Spleen (tissue), 7 donors: ENCODE data around the gene C1orf232.

ENCODE experiments used
- POLR2A ChIP-seq, 3 donors: fragments of 450-650 bp; IDR thresholded peaks; one replicate each; pipeline ENCODE4 v1.5.1; 2017; ENCODE audit warnings: antibody characterized with exemption in 3 of 3, mild to moderate bottlenecking in 1 of 3
- TF ChIP-seq, protein P1 (sequence below), 11 experiments: fragments of 200-600 bp in 7 of 11; fragments of 450-650 bp in 4 of 11; sonication (generic) in 4 of 11; IDR thresholded peaks in 8 of 11; conservative IDR thresholded peaks in 3 of 11; 1 replicate in 7 of 11; 2 replicates in 4 of 11; pipeline versions ENCODE4 v1.4.0 to v1.8.0; 2016 to 2021; ENCODE audit warnings: antibody characterized with exemption in 11 of 11, inconsistent platforms in 4 of 11, mild to moderate bottlenecking in 1 of 11
- donor health status: DM: no; HTN: no; CAD: no; lungs with moderate emphysema.
- donor health status: DM: no; HTN: no; CAD: no.
- donor health status: DM: no; HTN: no; CAD: no.

DNA sequence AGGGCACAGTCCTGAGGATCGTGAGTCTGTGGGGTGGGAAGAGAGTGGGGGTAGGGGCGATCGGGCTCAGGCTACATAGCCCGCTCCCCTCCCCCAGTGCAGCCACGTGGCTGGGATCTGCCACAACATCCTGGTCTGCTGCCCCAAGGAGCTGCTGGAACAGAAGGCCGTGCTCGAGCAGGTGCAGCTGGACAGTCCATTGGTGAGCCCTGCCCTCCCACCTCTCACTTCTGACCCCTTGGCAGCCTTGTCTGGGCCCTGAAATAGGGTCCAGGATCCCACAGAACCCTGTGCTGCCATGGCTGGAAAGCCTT is 13.6 kb upstream of the C1orf232 start:
- TF ChIP-seq, protein P1, sequence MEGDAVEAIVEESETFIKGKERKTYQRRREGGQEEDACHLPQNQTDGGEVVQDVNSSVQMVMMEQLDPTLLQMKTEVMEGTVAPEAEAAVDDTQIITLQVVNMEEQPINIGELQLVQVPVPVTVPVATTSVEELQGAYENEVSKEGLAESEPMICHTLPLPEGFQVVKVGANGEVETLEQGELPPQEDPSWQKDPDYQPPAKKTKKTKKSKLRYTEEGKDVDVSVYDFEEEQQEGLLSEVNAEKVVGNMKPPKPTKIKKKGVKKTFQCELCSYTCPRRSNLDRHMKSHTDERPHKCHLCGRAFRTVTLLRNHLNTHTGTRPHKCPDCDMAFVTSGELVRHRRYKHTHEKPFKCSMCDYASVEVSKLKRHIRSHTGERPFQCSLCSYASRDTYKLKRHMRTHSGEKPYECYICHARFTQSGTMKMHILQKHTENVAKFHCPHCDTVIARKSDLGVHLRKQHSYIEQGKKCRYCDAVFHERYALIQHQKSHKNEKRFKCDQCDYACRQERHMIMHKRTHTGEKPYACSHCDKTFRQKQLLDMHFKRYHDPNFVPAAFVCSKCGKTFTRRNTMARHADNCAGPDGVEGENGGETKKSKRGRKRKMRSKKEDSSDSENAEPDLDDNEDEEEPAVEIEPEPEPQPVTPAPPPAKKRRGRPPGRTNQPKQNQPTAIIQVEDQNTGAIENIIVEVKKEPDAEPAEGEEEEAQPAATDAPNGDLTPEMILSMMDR (IDR thresholded peaks at IDR 0.05 in 8 of 11, conservative IDR thresholded peaks at IDR 0.05 in 3 of 11) = no peak
- TF ChIP-seq POLR2A (IDR thresholded peaks at IDR 0.05) = no peak
